Esophagus squamous epithelium (tissue), 5 donors: Measurements from ENCODE around the gene CD3D. TPM values are rescaled to one million over a fixed set of nuclear protein-coding genes. Genes with fewer than 3 reads are reported as not detected.

Experiments used
- DNase-seq: peaks from one replicate; lab custom pipeline; 2025; lab: John Stamatoyannopoulos, UW
- H3K27ac ChIP-seq, 4 donors: fragments of 200-600 bp; sonication (generic); one replicate each; pipeline ENCODE4 v1.5.1; 2016 to 2019; ENCODE audit warnings: mild to moderate bottlenecking in 1 of 4
- H3K27me3 ChIP-seq, 4 donors: fragments of 200-600 bp; sonication (generic); 1 replicate in 3 of 4; 2 replicates in 1 of 4; pipeline versions ENCODE4 v1.5.1 to v1.6.0; 2017 to 2021; ENCODE audit warnings: antibody characterized with exemption in 1 of 4
- H3K36me3 ChIP-seq, 3 donors: fragments of 200-600 bp; sonication (generic); one replicate each; pipeline ENCODE4 v1.5.1; 2016 to 2019
- H3K4me1 ChIP-seq, 3 donors: fragments of 200-600 bp; sonication (generic); one replicate each; pipeline ENCODE4 v1.5.1; 2017 to 2019
- H3K4me3 ChIP-seq, 4 donors: fragments of 200-600 bp; sonication (generic); 1 replicate in 3 of 4; 2 replicates in 1 of 4; pipeline ENCODE4 v1.5.1; 2016 to 2019; ENCODE audit warnings: mild to moderate bottlenecking in 2 of 4, moderate library complexity in 1 of 4
- H3K9me3 ChIP-seq, 3 donors: fragments of 200-600 bp; sonication (generic); one replicate each; pipeline ENCODE4 v1.5.1; 2016 to 2019
- POLR2A ChIP-seq, 4 donors: fragments of 450-650 bp; IDR thresholded peaks; one replicate each; pipeline ENCODE4 v1.6.1; 2017; ENCODE audit warnings: antibody characterized with exemption in 4 of 4, mild to moderate bottlenecking in 4 of 4, moderate library complexity in 3 of 4
- WGBS, 2 donors: methylation state at CpG; one replicate each; pipeline ENCODE4 v1.1.5; 2018; 5-methylcytosine and 5-hydroxymethylcytosine counted together
- intact Hi-C: fragments of 100-400 bp; cut with DNase I; formaldehyde crosslinking; loops from one replicate; pipeline ENCODE4 v1.15.0; 2022
- total RNA-seq, 4 donors: library from RNA; depleted of rRNA; stranded (reverse); fragments of >200 nt; gene quantifications; one replicate each; pipeline ENCODE4 v1.1.0, GENCODE V29; 2016
- TF ChIP-seq, protein P1 (sequence below), 6 experiments: fragments of 450-650 bp in 4 of 6; fragments of 200-600 bp in 2 of 6; sonication (generic) in 2 of 6; IDR thresholded peaks; one replicate each; pipeline ENCODE4 v1.5.1; 2016 to 2019; ENCODE audit warnings: antibody characterized with exemption in 6 of 6, mild to moderate bottlenecking in 4 of 6, moderate library complexity in 4 of 6
- donor health status: DM: yes; HTN: yes; CAD: no.

Gene CD3D
- total RNA-seq, 4 donors from 2014 or later = 5.7 to 11.8 (median 7.2) TPM

DNA sequence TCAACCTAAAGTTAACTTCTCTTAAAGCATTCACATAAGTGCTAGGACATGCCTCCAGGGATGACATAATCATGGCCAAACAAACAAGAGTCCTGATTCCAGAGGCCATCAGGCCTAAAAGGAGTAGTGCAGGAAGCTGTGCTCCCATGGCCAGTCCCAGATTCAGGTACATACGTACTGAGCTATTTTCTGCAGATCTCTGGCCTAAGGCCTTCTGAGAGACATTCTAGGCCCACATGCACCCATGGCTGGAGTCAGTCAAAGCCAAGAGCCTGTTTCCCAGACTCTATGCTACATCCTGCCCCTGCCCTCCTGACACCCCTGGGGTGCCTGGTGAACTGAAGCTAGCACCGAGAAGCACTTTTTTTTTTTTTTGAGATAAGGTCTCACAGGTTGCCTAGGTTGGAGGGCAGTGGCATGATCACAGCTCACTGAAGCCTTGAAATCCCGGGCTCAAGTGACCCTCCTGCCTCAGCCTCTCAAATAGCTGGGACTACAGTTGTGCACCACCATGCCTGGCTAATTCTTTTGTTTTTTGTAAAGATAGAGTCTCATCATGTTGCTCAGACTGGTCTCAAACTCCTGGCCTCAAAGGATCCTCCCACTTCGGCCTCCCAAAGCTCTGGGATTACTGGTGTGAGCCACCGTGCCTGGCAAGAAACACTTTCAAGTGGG lies 553 bp downstream of the CD3D start:
- no peak for DNase-seq
- Histone ChIP-seq H3K27ac (peak overlapping the region in 3 of 4 donors; percentile 3 to 44 (median 34)), H3K4me1 (peaks cover 0 to 9% (median 3%) of the 10 kb centered on the region in 3 donors), H3K27me3 (peaks cover 0 to 34% (median 0%) of the 10 kb centered on the region in 4 donors), H3K9me3 (no peaks in the 10 kb centered on the region), H3K4me3 (peak overlapping the region; percentile 4 to 38 (median 24)), H3K36me3 (no peaks in the 10 kb centered on the region)
- WGBS, 2 donors = 70 to 75% methylated on average over 5 of the region's 5 CpGs
- TF ChIP-seq POLR2A (IDR thresholded peaks at IDR 0.05) = no peak
- TF ChIP-seq, protein P1, sequence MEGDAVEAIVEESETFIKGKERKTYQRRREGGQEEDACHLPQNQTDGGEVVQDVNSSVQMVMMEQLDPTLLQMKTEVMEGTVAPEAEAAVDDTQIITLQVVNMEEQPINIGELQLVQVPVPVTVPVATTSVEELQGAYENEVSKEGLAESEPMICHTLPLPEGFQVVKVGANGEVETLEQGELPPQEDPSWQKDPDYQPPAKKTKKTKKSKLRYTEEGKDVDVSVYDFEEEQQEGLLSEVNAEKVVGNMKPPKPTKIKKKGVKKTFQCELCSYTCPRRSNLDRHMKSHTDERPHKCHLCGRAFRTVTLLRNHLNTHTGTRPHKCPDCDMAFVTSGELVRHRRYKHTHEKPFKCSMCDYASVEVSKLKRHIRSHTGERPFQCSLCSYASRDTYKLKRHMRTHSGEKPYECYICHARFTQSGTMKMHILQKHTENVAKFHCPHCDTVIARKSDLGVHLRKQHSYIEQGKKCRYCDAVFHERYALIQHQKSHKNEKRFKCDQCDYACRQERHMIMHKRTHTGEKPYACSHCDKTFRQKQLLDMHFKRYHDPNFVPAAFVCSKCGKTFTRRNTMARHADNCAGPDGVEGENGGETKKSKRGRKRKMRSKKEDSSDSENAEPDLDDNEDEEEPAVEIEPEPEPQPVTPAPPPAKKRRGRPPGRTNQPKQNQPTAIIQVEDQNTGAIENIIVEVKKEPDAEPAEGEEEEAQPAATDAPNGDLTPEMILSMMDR (IDR thresholded peaks at IDR 0.05) = no peak
- intact Hi-C loops = loop anchor here (10.0 kb wide), 1 partner anchor 147 kb away; no protein-coding TSS in a partner anchor

DNA sequence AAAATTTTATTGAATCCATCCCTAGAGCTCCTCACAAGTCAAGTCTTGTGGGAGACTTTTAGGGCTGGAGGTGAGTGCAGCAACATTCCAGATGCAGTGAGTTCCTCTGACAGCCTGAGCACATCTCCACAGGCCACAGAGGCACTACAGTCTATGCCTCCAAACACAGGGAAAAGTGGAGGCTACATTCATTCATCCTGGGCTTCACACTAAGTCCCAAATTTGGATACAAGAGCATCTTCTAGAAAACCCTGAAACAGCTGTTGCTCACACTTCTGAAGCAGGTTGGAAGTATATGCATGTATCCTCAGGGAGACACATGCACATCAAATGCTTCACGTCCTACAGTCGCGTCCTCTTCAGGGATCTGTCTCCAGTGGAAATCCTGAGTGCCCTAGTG lies 1.2 kb downstream of the CD3D start:
- Histone ChIP-seq H3K27me3 (peaks cover 0 to 34% (median 0%) of the 10 kb centered on the region in 4 donors), H3K36me3 (no peaks in the 10 kb centered on the region), H3K9me3 (no peaks in the 10 kb centered on the region), H3K4me3 (peak overlapping the region in 2 of 4 donors; percentile 33 to 34), H3K4me1 (peaks cover 0 to 9% (median 3%) of the 10 kb centered on the region in 3 donors), H3K27ac (peak overlapping the region in 1 of 4 donors; percentile 9)
- no peak for DNase-seq
- intact Hi-C loops = loop anchor here (10.0 kb wide), 1 partner anchor 146 kb away; no protein-coding TSS in a partner anchor
- 64% methylated on average over 3 of the region's 3 CpGs; no CpG with 5 or more reads in 1 of the 2 donors for whole genome bisulfite sequencing, 2 donors
- TF ChIP-seq, protein P1 (IDR thresholded peaks at IDR 0.05) = no peak

DNA sequence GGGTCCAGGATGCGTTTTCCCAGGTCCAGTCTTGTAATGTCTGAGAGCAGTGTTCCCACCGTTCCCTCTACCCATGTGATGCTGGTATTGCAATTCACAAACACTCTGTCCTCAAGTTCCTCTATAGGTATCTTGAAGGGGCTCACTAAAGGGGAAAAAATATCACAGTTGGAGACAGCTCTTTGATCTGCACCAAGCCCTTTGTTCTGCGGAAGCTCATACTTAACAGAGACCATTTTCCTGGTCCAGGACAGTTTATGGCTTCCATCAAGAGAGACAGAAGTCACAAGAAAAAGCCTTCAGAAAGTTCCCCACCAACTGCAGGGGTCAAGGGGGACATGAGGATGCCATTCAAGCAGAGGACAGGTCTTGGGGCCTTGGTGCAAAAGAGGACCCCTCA lies 2.1 kb downstream of the CD3D start:
- Histone ChIP-seq H3K27me3 (peaks cover 0 to 31% (median 0%) of the 10 kb centered on the region in 4 donors), H3K4me1 (peaks cover 0 to 9% (median 3%) of the 10 kb centered on the region in 3 donors), H3K4me3 (peak overlapping the region in 2 of 4 donors; percentile 33 to 34), H3K9me3 (no peaks in the 10 kb centered on the region), H3K36me3 (no peaks in the 10 kb centered on the region), H3K27ac (no peak overlapping the region)
- no peak for DNase-seq
- TF ChIP-seq, protein P1 (IDR thresholded peaks at IDR 0.05) = no peak
- TF ChIP-seq POLR2A (IDR thresholded peaks at IDR 0.05) = no peak
- 80% methylated on average over 2 to 3 of the region's 3 CpGs for WGBS, 2 donors
- intact Hi-C loops = loop anchor here (10.0 kb wide), 1 partner anchor 146 kb away; no protein-coding TSS in a partner anchor

DNA sequence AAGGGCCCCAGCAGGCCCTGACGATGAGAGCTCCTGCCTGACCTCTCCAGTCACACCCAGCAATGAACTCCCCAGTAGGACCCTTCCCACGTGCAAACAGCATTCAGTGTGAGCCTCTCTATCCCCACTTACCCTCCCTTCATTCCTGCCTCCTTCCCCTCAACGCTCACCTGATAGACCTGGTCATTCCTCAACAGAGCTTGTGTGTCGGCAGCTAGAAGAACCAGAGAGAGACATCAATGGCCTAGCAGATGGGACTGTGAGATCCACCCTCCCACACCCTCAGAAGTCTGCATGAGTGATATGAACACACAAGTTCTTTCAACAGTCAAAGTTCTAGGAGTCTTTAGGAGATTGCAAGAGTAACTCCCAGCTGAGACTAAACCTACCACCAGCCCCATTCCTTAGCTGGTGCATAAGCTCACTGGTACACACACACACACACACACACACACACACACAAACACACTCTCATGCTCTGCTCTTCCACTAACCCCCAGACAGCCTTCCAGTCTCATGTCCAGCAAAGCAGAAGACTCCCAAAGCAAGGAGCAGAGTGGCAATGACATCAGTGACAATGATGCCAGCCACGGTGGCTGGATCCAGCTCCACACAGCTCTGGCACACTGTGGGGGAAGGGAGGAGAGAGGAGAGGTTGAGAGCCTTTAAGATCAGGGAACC lies 3.1 kb downstream of the CD3D start:
- Histone ChIP-seq H3K27ac (peak overlapping the region; percentile 9 to 61 (median 38)), H3K27me3 (peaks cover 0 to 23% (median 0%) of the 10 kb centered on the region in 4 donors), H3K4me3 (peak overlapping the region in 2 of 4 donors; percentile 33 to 34), H3K36me3 (no peaks in the 10 kb centered on the region), H3K9me3 (no peaks in the 10 kb centered on the region), H3K4me1 (peaks cover 0 to 9% (median 3%) of the 10 kb centered on the region in 3 donors)
- intact Hi-C loops = no loop called here
- 65 to 70% methylated on average over 2 to 5 of the region's 5 CpGs for WGBS, 2 donors
- TF ChIP-seq POLR2A (IDR thresholded peaks at IDR 0.05) = no peak
- TF ChIP-seq, protein P1 (IDR thresholded peaks at IDR 0.05) = no peak
- DNase-seq = no peak
